Neural cell (in vitro differentiated cells): ENCODE results near the gene PLEKHA4.

Experiments
- EP300 ChIP-seq: fragments of 450-650 bp; conservative IDR thresholded peaks from 2 replicates; pipeline ENCODE4 v1.6.1; 2014; ENCODE audit warnings: antibody characterized with exemption, mild to moderate bottlenecking, moderate library complexity; ENCODE audit not compliant: poor library complexity, severe bottlenecking
- EZH2 ChIP-seq: fragments of 200-600, 300-800 bp; shearing (Covaris generic), sonication (generic); IDR thresholded peaks from 2 replicates; pipeline ENCODE4 v1.6.1; 2014; ENCODE audit warnings: antibody characterized with exemption, low read length, borderline replicate concordance, mild to moderate bottlenecking; ENCODE audit not compliant: insufficient read depth, poor library complexity, severe bottlenecking
- MXI1 ChIP-seq: fragments of 450-650 bp; conservative IDR thresholded peaks from 2 replicates; pipeline ENCODE4 v1.6.1; 2014; ENCODE audit warnings: antibody characterized with exemption, mild to moderate bottlenecking; ENCODE audit not compliant: poor library complexity, severe bottlenecking
- POLR2AphosphoS5 ChIP-seq: IDR thresholded peaks from 2 replicates; pipeline ENCODE4 v1.6.1; 2012
- RAD21 ChIP-seq: fragments of 450-650 bp; conservative IDR thresholded peaks from 2 replicates; pipeline ENCODE4 v1.6.1; 2014; ENCODE audit warnings: antibody characterized with exemption, mild to moderate bottlenecking, moderate library complexity
- SMC3 ChIP-seq: fragments of 450-650 bp; conservative IDR thresholded peaks from 2 replicates; pipeline ENCODE4 v1.6.1; 2014; ENCODE audit warnings: antibody characterized with exemption, mild to moderate bottlenecking, moderate library complexity; ENCODE audit not compliant: poor library complexity
- TAF1 ChIP-seq: IDR thresholded peaks from 2 replicates; pipeline ENCODE4 v1.6.1; 2012; ENCODE audit warnings: low read depth
- TF ChIP-seq, protein P1 (sequence below): fragments of 450-650 bp; IDR thresholded peaks from 2 replicates; pipeline ENCODE4 v1.5.1; 2014; ENCODE audit warnings: antibody characterized with exemption, mild to moderate bottlenecking, moderate library complexity; ENCODE audit not compliant: poor library complexity, severe bottlenecking
- TF ChIP-seq, protein P2 (sequence below): IDR thresholded peaks from 2 replicates; pipeline ENCODE4 v1.6.1; 2012; ENCODE audit warnings: borderline replicate concordance

DNA sequence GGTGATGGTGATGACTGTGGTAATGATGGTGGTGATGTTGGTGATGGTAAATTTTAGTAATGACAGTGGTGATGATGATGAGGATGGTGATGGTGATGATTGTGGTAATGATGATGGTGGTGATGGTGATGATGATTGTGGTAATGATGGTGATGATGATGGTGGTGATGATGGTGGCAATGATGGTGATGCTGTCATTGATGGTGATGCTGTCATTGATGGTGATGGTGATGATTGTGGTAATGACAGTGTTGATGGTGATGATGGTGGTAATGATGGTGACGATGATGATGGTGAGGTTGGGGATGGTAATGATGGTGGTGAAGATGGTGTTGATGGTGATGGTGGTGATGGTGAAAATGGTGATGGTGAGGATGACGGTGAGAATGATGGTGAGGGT is 45.9 kb downstream of the PLEKHA4 start:
- TF ChIP-seq, protein P1, sequence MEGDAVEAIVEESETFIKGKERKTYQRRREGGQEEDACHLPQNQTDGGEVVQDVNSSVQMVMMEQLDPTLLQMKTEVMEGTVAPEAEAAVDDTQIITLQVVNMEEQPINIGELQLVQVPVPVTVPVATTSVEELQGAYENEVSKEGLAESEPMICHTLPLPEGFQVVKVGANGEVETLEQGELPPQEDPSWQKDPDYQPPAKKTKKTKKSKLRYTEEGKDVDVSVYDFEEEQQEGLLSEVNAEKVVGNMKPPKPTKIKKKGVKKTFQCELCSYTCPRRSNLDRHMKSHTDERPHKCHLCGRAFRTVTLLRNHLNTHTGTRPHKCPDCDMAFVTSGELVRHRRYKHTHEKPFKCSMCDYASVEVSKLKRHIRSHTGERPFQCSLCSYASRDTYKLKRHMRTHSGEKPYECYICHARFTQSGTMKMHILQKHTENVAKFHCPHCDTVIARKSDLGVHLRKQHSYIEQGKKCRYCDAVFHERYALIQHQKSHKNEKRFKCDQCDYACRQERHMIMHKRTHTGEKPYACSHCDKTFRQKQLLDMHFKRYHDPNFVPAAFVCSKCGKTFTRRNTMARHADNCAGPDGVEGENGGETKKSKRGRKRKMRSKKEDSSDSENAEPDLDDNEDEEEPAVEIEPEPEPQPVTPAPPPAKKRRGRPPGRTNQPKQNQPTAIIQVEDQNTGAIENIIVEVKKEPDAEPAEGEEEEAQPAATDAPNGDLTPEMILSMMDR: no peak
- TF ChIP-seq POLR2AphosphoS5: no peak
- TF ChIP-seq RAD21: no peak
- no peak for TF ChIP-seq EP300
- no peak for TF ChIP-seq TAF1
- TF ChIP-seq EZH2: no peak
- TF ChIP-seq, protein P2, sequence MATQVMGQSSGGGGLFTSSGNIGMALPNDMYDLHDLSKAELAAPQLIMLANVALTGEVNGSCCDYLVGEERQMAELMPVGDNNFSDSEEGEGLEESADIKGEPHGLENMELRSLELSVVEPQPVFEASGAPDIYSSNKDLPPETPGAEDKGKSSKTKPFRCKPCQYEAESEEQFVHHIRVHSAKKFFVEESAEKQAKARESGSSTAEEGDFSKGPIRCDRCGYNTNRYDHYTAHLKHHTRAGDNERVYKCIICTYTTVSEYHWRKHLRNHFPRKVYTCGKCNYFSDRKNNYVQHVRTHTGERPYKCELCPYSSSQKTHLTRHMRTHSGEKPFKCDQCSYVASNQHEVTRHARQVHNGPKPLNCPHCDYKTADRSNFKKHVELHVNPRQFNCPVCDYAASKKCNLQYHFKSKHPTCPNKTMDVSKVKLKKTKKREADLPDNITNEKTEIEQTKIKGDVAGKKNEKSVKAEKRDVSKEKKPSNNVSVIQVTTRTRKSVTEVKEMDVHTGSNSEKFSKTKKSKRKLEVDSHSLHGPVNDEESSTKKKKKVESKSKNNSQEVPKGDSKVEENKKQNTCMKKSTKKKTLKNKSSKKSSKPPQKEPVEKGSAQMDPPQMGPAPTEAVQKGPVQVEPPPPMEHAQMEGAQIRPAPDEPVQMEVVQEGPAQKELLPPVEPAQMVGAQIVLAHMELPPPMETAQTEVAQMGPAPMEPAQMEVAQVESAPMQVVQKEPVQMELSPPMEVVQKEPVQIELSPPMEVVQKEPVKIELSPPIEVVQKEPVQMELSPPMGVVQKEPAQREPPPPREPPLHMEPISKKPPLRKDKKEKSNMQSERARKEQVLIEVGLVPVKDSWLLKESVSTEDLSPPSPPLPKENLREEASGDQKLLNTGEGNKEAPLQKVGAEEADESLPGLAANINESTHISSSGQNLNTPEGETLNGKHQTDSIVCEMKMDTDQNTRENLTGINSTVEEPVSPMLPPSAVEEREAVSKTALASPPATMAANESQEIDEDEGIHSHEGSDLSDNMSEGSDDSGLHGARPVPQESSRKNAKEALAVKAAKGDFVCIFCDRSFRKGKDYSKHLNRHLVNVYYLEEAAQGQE: no peak
- no peak for TF ChIP-seq MXI1
- no peak for TF ChIP-seq SMC3
